ENCODE results near the gene KRTAP27-1.

Gene KRTAP27-1

DNA sequence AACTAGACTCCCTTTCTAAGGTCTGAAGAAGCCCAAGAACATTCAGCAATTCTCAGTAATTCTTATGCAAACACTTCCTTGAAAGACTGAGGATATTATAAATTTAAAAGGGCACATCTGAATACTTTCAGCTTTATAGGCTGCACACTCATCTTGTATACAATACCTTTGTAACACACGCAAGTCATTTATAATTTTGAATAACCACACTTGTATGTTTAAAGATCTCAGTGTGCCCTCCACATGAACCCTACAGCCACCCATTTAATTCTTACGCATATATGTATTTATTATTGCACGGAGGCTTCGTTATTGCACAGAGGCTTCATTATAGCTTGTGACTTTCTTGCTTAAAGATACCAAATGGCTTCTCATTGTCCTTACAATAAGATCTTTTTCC is 1.2 kb upstream of the KRTAP27-1 start:
- no peak overlapping the region for H3K9ac ChIP-seq (ENCODE audit: low read length)
- H3K4me1 ChIP-seq (ENCODE audit: control insufficient read depth, insufficient read depth, low read length), result no peaks in the 10 kb centered on the region
- no peaks in the 10 kb centered on the region for H3K9me3 ChIP-seq (ENCODE audit: control insufficient read depth, insufficient read depth, low read depth, low read length)
- H3K27ac ChIP-seq (ENCODE audit: low read depth, low read length), result no peak overlapping the region
- no peak overlapping the region for H3K4me3 ChIP-seq (ENCODE audit: low read depth, low read length)
- no peaks in the 10 kb centered on the region for H3K27me3 ChIP-seq (ENCODE audit: control insufficient read depth, insufficient read depth, low read length)
- H3K36me3 ChIP-seq (ENCODE audit: control insufficient read depth, insufficient read depth, low read length), result no peaks in the 10 kb centered on the region

DNA sequence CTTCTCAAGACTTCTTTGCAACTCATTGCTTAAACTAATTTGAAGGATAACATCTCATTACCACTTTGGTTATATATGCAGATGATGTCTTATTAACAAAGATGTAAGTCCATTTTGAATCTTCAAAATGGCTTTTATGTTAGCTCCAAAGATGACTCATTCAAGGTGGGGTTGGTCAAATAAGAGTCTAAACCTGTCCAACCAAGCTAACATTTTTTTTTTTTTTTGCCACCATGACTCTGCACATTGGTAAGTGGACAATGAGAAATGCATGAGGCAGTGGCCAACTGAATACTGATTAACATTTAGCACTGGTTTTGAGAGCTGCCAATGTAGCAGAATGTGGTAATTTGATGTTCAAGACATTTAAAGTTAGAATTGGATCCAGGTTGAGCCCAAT is 278 bp upstream of the KRTAP27-1 start:
- H3K4me1 ChIP-seq (ENCODE audit: control insufficient read depth, insufficient read depth, low read length), result no peaks in the 10 kb centered on the region
- H3K9ac ChIP-seq (ENCODE audit: low read length), result no peak overlapping the region
- H3K36me3 ChIP-seq (ENCODE audit: control insufficient read depth, insufficient read depth, low read length), result no peaks in the 10 kb centered on the region
- H3K9me3 ChIP-seq (ENCODE audit: control insufficient read depth, insufficient read depth, low read depth, low read length), result no peaks in the 10 kb centered on the region
- H3K27ac ChIP-seq (ENCODE audit: low read depth, low read length), result no peak overlapping the region
- H3K4me3 ChIP-seq (ENCODE audit: low read depth, low read length), result no peak overlapping the region
- no peaks in the 10 kb centered on the region for H3K27me3 ChIP-seq (ENCODE audit: control insufficient read depth, insufficient read depth, low read length)

DNA sequence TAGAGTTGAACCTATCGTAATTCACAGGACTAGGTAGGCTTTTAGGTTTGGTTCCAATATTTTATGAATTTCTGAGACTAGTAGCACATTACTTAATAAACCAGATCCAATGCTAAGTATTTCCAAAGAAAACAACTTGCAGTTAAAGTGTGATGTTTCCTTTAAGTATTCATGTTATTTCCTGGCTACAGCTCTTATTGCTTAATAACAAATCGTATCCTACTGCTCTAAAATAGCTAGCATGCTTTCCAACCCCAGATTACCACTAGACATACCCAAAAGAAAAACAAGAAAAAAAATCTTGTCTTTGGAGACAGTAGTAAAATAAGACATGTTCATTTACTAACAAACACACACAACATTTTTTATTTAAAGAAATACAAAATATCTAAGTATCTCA is 898 bp downstream of the KRTAP27-1 start:
- H3K27ac ChIP-seq (ENCODE audit: low read depth, low read length), result no peak overlapping the region
- H3K4me1 ChIP-seq (ENCODE audit: control insufficient read depth, insufficient read depth, low read length), result no peaks in the 10 kb centered on the region
- H3K9me3 ChIP-seq (ENCODE audit: control insufficient read depth, insufficient read depth, low read depth, low read length), result no peaks in the 10 kb centered on the region
- no peaks in the 10 kb centered on the region for H3K36me3 ChIP-seq (ENCODE audit: control insufficient read depth, insufficient read depth, low read length)
- no peaks in the 10 kb centered on the region for H3K27me3 ChIP-seq (ENCODE audit: control insufficient read depth, insufficient read depth, low read length)
- H3K9ac ChIP-seq (ENCODE audit: low read length), result no peak overlapping the region
- H3K4me3 ChIP-seq (ENCODE audit: low read depth, low read length), result no peak overlapping the region

DNA sequence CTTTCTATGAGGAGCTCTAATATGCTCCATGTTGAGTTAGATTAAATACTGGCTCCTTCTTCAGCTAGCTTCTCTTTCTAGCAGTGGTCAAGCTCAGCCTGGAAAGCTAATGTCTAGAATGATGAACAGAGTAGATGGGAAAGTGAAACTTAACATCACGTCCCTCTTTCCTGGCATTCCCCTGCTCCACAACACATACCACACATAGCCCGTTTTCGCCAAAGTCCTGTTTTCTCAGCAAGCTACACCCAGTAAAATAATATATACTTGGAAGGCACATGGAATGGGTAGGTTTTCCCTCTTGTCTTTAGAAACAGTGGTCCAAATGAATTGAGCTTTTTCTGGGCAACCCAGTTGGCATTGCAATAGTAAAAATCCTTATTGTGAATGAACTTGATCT is 3.8 kb downstream of the KRTAP27-1 start:
- no peak overlapping the region for H3K4me3 ChIP-seq (ENCODE audit: low read depth, low read length)
- H3K9me3 ChIP-seq (ENCODE audit: control insufficient read depth, insufficient read depth, low read depth, low read length), result no peaks in the 10 kb centered on the region
- H3K27me3 ChIP-seq (ENCODE audit: control insufficient read depth, insufficient read depth, low read length), result no peaks in the 10 kb centered on the region
- no peak overlapping the region for H3K27ac ChIP-seq (ENCODE audit: low read depth, low read length)
- no peak overlapping the region for H3K9ac ChIP-seq (ENCODE audit: low read length)
- H3K36me3 ChIP-seq (ENCODE audit: control insufficient read depth, insufficient read depth, low read length), result no peaks in the 10 kb centered on the region
- no peaks in the 10 kb centered on the region for H3K4me1 ChIP-seq (ENCODE audit: control insufficient read depth, insufficient read depth, low read length)

DNA sequence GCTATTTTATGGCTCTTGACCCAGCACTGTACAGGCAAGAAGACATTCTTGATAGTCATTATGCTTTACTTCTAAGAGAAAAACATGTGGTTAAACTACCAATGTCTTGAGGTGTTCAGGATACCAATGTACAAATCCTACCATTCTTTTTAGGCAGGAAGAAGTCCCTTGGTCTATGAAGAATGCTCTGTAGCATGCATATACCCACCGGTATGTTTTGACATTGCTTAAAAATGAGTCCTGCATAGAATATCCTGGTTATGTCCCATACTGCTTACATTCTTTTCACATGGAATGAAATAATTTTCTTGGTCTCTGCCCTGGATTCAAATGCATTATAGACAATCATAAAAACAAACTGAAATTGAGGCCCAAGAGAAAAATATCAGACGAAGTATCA is 4.8 kb downstream of the KRTAP27-1 start:
- Histone ChIP-seq H3K9me3 (ENCODE audit: control insufficient read depth, insufficient read depth, low read depth, low read length) (no peaks in the 10 kb centered on the region), H3K27me3 (ENCODE audit: control insufficient read depth, insufficient read depth, low read length) (no peaks in the 10 kb centered on the region), H3K4me3 (ENCODE audit: low read depth, low read length) (no peak overlapping the region), H3K36me3 (ENCODE audit: control insufficient read depth, insufficient read depth, low read length) (no peaks in the 10 kb centered on the region), H3K4me1 (ENCODE audit: control insufficient read depth, insufficient read depth, low read length) (no peaks in the 10 kb centered on the region), H3K27ac (ENCODE audit: low read depth, low read length) (no peak overlapping the region), H3K9ac (ENCODE audit: low read length) (no peak overlapping the region)

DNA sequence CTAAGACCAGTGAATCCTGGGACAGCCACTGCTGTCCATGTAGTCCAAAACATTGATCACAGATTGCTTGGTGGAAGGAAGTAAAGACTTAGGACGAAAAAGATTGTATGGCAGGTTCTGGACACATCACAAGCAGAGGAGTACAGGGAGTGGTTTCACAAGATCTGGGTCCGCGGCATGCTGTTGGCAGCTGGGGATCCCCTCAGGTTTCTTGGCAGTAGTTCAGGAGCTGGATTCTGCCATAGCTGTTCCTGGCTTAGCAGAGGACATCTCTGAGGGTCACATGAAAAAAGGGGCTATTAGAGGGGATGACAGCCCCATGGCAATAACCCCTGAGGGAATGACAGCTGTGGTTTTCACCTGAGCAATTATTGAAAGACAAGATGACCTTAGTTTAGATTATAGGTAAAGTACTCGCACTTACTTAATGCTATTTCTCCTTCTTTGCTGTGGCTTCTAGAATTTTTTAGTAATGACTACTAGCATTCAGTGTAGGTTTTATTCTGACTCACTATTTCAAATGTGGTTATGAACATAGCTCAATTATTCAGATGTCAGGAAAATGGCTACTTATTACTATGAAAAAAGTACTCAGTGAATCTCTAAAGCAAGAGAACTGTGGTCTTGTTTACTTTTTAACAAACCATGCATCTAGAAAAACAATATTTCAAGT is 8.2 kb downstream of the KRTAP27-1 start:
- Histone ChIP-seq H3K9me3 (ENCODE audit: control insufficient read depth, insufficient read depth, low read depth, low read length) (0 out of 2 replicates have a peak, but pooled peaks cover 3% of the 10 kb centered on the region), H3K36me3 (ENCODE audit: control insufficient read depth, insufficient read depth, low read length) (no peaks in the 10 kb centered on the region), H3K9ac (ENCODE audit: low read length) (no peak overlapping the region), H3K4me3 (ENCODE audit: low read depth, low read length) (no peak overlapping the region), H3K27ac (ENCODE audit: low read depth, low read length) (no peak overlapping the region), H3K27me3 (ENCODE audit: control insufficient read depth, insufficient read depth, low read length) (no peaks in the 10 kb centered on the region), H3K4me1 (ENCODE audit: control insufficient read depth, insufficient read depth, low read length) (no peaks in the 10 kb centered on the region)

DNA sequence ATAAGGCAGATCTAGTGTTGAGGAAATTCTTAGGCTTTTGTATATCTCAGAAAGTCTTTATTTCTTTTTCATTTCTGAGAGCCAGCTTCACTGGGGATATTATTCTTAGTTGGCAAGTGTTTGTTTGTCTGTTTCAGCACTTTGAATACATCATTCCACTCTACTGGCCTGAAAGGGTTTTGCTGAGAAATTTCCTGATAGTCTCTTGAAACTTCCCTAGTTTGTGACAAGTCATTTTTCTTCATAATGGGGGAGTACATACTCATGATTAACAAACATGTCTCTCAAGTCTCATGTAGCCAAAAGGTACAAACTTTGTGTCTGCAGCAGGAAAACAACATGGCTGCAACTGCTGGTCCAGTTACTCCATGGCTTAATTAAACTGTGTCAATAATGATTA is 11.1 kb downstream of the KRTAP27-1 start:
- Histone ChIP-seq H3K36me3 (ENCODE audit: control insufficient read depth, insufficient read depth, low read length) (no peaks in the 10 kb centered on the region), H3K27me3 (ENCODE audit: control insufficient read depth, insufficient read depth, low read length) (no peaks in the 10 kb centered on the region), H3K9me3 (ENCODE audit: control insufficient read depth, insufficient read depth, low read depth, low read length) (0 out of 2 replicates have a peak, but pooled peaks cover 3% of the 10 kb centered on the region), H3K4me1 (ENCODE audit: control insufficient read depth, insufficient read depth, low read length) (no peaks in the 10 kb centered on the region), H3K27ac (ENCODE audit: low read depth, low read length) (no peak overlapping the region), H3K9ac (ENCODE audit: low read length) (no peak overlapping the region), H3K4me3 (ENCODE audit: low read depth, low read length) (no peak overlapping the region)

DNA sequence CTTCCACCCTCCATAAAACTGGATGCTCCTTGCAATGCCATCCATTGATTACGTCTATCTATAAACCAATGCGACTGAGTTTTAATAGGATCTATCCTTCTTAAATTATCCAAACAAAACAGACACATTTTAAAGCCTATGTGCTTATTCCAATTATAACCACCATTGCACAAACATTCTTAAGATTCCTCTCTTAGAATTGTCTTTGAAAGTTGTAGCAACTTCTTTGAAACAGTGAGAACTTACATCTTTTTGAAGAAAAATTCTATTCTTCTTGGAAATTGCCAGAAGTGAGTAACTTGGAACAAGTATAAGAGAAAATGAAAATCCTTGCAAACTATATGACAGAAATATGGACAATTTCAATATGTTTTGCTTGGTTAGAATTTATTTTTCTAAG is 17.3 kb downstream of the KRTAP27-1 start, which contains the start of gene KRTAP26-1:
Gene KRTAP26-1 (minus strand): TSS at position 101 of the 400 bp plus-strand sequence. CDS start 280 bp downstream, outside the sequence.
- no peak within 1 kb of the TSS for H3K4me3 ChIP-seq (ENCODE audit: low read depth, low read length)
- no peaks in the 10 kb centered on the region for H3K4me1 ChIP-seq (ENCODE audit: control insufficient read depth, insufficient read depth, low read length)
- no peaks in the 10 kb centered on the region for H3K9me3 ChIP-seq (ENCODE audit: control insufficient read depth, insufficient read depth, low read depth, low read length)
- no peaks in the 10 kb centered on the region for H3K27me3 ChIP-seq (ENCODE audit: control insufficient read depth, insufficient read depth, low read length)
- H3K36me3 ChIP-seq (ENCODE audit: control insufficient read depth, insufficient read depth, low read length), result no peaks in the 10 kb centered on the region
- no peak within 1 kb of the TSS for H3K27ac ChIP-seq (ENCODE audit: low read depth, low read length)
- no peak within 1 kb of the TSS for H3K9ac ChIP-seq (ENCODE audit: low read length)

DNA sequence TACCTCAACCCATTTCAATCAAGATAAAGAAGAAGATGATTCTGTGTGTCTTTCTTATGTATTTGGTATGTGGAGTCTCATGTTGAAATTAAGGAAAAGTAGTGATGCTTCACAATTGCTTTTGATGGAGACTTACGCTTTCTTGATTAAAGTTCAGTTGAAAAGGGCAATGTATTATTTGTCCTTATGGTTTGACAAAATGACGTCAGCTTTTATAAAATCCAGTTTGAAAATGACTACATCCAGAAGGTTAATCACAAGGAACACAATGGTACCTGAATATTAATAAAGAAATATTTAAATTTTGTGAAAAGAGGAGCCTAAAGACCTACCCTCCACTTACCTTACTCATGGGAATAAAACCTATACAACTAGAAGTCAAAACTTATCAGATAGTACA is 21.8 kb downstream of the KRTAP27-1 start:
- Histone ChIP-seq H3K4me3 (ENCODE audit: low read depth, low read length) (no peak overlapping the region), H3K36me3 (ENCODE audit: control insufficient read depth, insufficient read depth, low read length) (no peaks in the 10 kb centered on the region), H3K4me1 (ENCODE audit: control insufficient read depth, insufficient read depth, low read length) (no peaks in the 10 kb centered on the region), H3K9ac (ENCODE audit: low read length) (no peak overlapping the region), H3K27me3 (ENCODE audit: control insufficient read depth, insufficient read depth, low read length) (no peaks in the 10 kb centered on the region), H3K27ac (ENCODE audit: low read depth, low read length) (no peak overlapping the region), H3K9me3 (ENCODE audit: control insufficient read depth, insufficient read depth, low read depth, low read length) (no peaks in the 10 kb centered on the region)

DNA sequence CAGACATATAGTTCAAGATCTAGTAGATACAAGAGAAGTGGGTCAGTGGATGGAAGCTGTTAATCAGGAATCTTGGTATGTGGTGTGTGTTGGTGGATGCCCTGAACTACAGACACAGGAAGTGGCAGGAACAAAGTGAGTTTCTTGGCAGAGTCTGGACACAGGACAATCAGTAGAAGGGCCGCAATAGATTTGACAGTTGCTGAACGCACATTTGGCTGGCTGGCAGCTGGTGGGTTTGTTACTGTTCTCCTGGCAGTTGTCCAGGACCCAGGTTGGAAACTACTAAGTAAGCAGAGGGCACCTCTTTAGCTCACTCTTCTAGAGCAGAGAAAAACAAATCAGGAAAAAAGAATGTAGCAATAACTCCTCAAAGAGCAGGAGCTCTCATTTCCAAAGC is 30.6 kb downstream of the KRTAP27-1 start:
- Histone ChIP-seq H3K9ac (ENCODE audit: low read length) (no peak overlapping the region), H3K27me3 (ENCODE audit: control insufficient read depth, insufficient read depth, low read length) (no peaks in the 10 kb centered on the region), H3K36me3 (ENCODE audit: control insufficient read depth, insufficient read depth, low read length) (no peaks in the 10 kb centered on the region), H3K27ac (ENCODE audit: low read depth, low read length) (no peak overlapping the region), H3K4me1 (ENCODE audit: control insufficient read depth, insufficient read depth, low read length) (no peaks in the 10 kb centered on the region), H3K9me3 (ENCODE audit: control insufficient read depth, insufficient read depth, low read depth, low read length) (no peaks in the 10 kb centered on the region), H3K4me3 (ENCODE audit: low read depth, low read length) (no peak overlapping the region)

DNA sequence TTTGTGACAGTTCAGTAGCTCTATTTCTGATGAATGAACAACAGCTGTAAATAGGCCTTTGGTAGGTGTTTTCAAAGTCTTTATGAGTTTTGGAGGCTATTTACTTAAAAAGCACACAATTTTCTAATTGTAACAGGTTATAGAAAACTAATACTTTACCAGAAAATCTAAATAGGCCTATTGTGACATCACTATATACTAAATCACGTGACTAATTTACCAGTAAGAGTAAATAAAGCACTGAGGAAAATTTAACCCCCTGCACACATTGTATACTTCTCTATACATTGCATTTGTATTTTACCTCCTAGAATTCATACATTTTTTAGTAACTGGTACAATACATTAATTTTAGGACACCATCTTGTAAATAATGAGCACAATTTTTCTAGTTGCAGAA is 32.4 kb downstream of the KRTAP27-1 start:
- H3K36me3 ChIP-seq (ENCODE audit: control insufficient read depth, insufficient read depth, low read length), result no peaks in the 10 kb centered on the region
- no peak overlapping the region for H3K9ac ChIP-seq (ENCODE audit: low read length)

More for the DNA sequence above, 32.4 kb downstream of the KRTAP27-1 start:
- no peak overlapping the region for H3K4me3 ChIP-seq (ENCODE audit: low read depth, low read length)
- no peaks in the 10 kb centered on the region for H3K27me3 ChIP-seq (ENCODE audit: control insufficient read depth, insufficient read depth, low read length)
- H3K9me3 ChIP-seq (ENCODE audit: control insufficient read depth, insufficient read depth, low read depth, low read length), result no peaks in the 10 kb centered on the region
- no peaks in the 10 kb centered on the region for H3K4me1 ChIP-seq (ENCODE audit: control insufficient read depth, insufficient read depth, low read length)
- H3K27ac ChIP-seq (ENCODE audit: low read depth, low read length), result no peak overlapping the region

Data from HUES6 (cell line).